HCT116 (cell line): Measurements from ENCODE around the gene HTR1A. TPM values are rescaled to one million over a fixed set of nuclear protein-coding genes. Genes with fewer than 3 reads are reported as not detected.

Experiments
- ATAC-seq: fragments of 200-7000 bp; cut with Tn5 transposase; 2 replicates; pipeline ENCODE4 v1.9.1; 2020; ENCODE audit warnings: mild to moderate bottlenecking, moderate library complexity
- BruUV-seq: library from RNA; stranded (reverse); fragments of 400-500 nt; replicated peaks from 2 replicates; lab custom pipeline; 2021; lab: Mats Ljungman, UMichigan
- CTCF ChIA-PET: fragments of 300-600 bp; sonication (Branson Sonifier 250); formaldehyde crosslinking; loops from one replicate; lab custom pipeline; 2021; ENCODE audit warnings: antibody characterized with exemption; lab: Charles Lee
- POLR2A ChIA-PET: fragments of 300-600, 350-600 bp; sonication (Branson Sonifier 250); formaldehyde crosslinking; loops from one replicate; lab custom pipeline; 2021; ENCODE audit warnings: antibody characterized with exemption; lab: Charles Lee
- RAD21 ChIA-PET, 2 experiments: fragments of 300-600 bp; sonication (Branson Sonifier 250); formaldehyde crosslinking; loops; one replicate each; lab custom pipeline; 2023; ENCODE audit warnings: low total read pairs in 2 of 2; ENCODE audit not compliant: uncharacterized antibody in 2 of 2, unreplicated experiment in 2 of 2, low non-redundant PET in 1 of 2; lab: Charles Lee
- DNase-seq: peaks from one replicate; pipeline ENCODE4 v3.0.0-alpha.2; 2010; ENCODE audit warnings: low read depth, low spot score
- H2AFZ ChIP-seq: fragments of 200-600 bp; shearing (Covaris generic), sonication (generic); 2 replicates; pipeline ENCODE4 v1.6.1; 2017; ENCODE audit warnings: low read depth, mixed run types, mixed read lengths, antibody characterized with exemption, low read length; ENCODE audit not compliant: poor library complexity, severe bottlenecking
- H3K27ac ChIP-seq: 2 replicates; pipeline ENCODE4 v1.5.1; 2012; ENCODE audit warnings: low read depth, low read length
- H3K27me3 ChIP-seq: fragments of 200-600 bp; sonication (generic); 2 replicates; pipeline ENCODE4 v1.6.1; 2016; ENCODE audit warnings: mixed run types, low read length, mixed read lengths; ENCODE audit not compliant: insufficient read depth
- H3K36me3 ChIP-seq, 2 experiments: fragments of 200-500 bp in 1 of 2; fragments of 200-600 bp in 1 of 2; sonication (Bioruptor generic) in 1 of 2; sonication (generic) in 1 of 2; 2 replicates each; pipeline versions ENCODE4 v1.5.1 to v1.6.1; 2014 to 2016; ENCODE audit warnings: low read length in 2 of 2, inconsistent platforms in 1 of 2, mixed read lengths in 1 of 2, mixed run types in 1 of 2; ENCODE audit not compliant: insufficient read depth in 2 of 2, control insufficient read depth in 1 of 2
- H3K4me1 ChIP-seq, 2 experiments: fragments of 200-600 bp in 1 of 2; sonication (generic) in 1 of 2; 2 replicates each; pipeline versions ENCODE4 v1.5.1 to v1.6.1; 2012 to 2017; ENCODE audit warnings: low read length in 2 of 2, inconsistent platforms in 1 of 2, mild to moderate bottlenecking in 1 of 2, mixed read lengths in 1 of 2, mixed run types in 1 of 2, moderate library complexity in 1 of 2; ENCODE audit not compliant: insufficient read depth in 2 of 2, control insufficient read depth in 1 of 2
- H3K4me2 ChIP-seq: fragments of 200-600 bp; sonication (generic); 2 replicates; pipeline ENCODE4 v1.6.1; 2017; ENCODE audit warnings: mixed run types, low read length, mixed read lengths
- H3K4me3 ChIP-seq, 2 experiments: fragments of 200-600 bp in 1 of 2; sonication (generic) in 1 of 2; replicated peaks in 1 of 2; 2 replicates each; pipeline ENCODE4 v1.5.1; 2011 to 2016; ENCODE audit warnings: low read length in 2 of 2, control low read depth in 1 of 2, low read depth in 1 of 2, mild to moderate bottlenecking in 1 of 2, mixed read lengths in 1 of 2, mixed run types in 1 of 2
- H3K79me2 ChIP-seq: fragments of 200-600 bp; sonication (generic); 2 replicates; pipeline ENCODE4 v1.6.1; 2017; ENCODE audit warnings: mild to moderate bottlenecking, mixed run types, low read length, moderate library complexity, mixed read lengths; ENCODE audit not compliant: insufficient read depth
- H3K9ac ChIP-seq: fragments of 200-600 bp; sonication (generic); 2 replicates; pipeline ENCODE4 v1.6.1; 2016; ENCODE audit warnings: low read length, mixed read lengths
- H3K9me2 ChIP-seq: fragments of 200-600 bp; sonication (generic), shearing (Covaris generic); 2 replicates; pipeline ENCODE4 v1.6.1; 2017; ENCODE audit warnings: mixed run types, mild to moderate bottlenecking, moderate library complexity; ENCODE audit not compliant: insufficient read depth
- H3K9me3 ChIP-seq, 2 experiments: fragments of 200-500 bp in 1 of 2; fragments of 200-600 bp in 1 of 2; sonication (Bioruptor generic) in 1 of 2; sonication (generic) in 1 of 2; 2 replicates each; pipeline ENCODE4 v1.6.1; 2014 to 2017; ENCODE audit warnings: low read length in 2 of 2, mixed read lengths in 2 of 2, inconsistent platforms in 1 of 2, low read depth in 1 of 2, mild to moderate bottlenecking in 1 of 2, mixed run types in 1 of 2, moderate library complexity in 1 of 2; ENCODE audit not compliant: control insufficient read depth in 1 of 2, insufficient read depth in 1 of 2
- H4K20me1 ChIP-seq: fragments of 200-600 bp; sonication (generic), shearing (Covaris generic); 2 replicates; pipeline ENCODE4 v1.6.1; 2017; ENCODE audit warnings: mixed run types, mild to moderate bottlenecking, moderate library complexity; ENCODE audit not compliant: insufficient read depth
- CBX3 ChIP-seq: IDR thresholded peaks from 2 replicates; pipeline ENCODE4 v1.6.1; 2012; ENCODE audit warnings: low read depth
- CEBPB ChIP-seq: IDR thresholded peaks from 2 replicates; pipeline ENCODE4 v1.6.1; 2012; ENCODE audit warnings: low read depth
- EGR1 ChIP-seq: IDR thresholded peaks from 2 replicates; pipeline ENCODE4 v1.6.1; 2012; ENCODE audit warnings: low read depth
- ELF1 ChIP-seq: IDR thresholded peaks from 2 replicates; pipeline ENCODE4 v1.6.1; 2012; ENCODE audit warnings: low read depth, borderline replicate concordance
- JUND ChIP-seq: IDR thresholded peaks from 2 replicates; pipeline ENCODE4 v1.6.1; 2012
- RAD21 ChIP-seq: IDR thresholded peaks from 2 replicates; pipeline ENCODE4 v1.6.1; 2012; ENCODE audit warnings: low read depth, mild to moderate bottlenecking
- SP1 ChIP-seq: IDR thresholded peaks from 2 replicates; pipeline ENCODE4 v1.6.1; 2012; ENCODE audit warnings: low read depth
- YY1 ChIP-seq: IDR thresholded peaks from 2 replicates; pipeline ENCODE4 v1.6.1; 2011; ENCODE audit warnings: low read length, low read depth, moderate library complexity, mild to moderate bottlenecking; ENCODE audit not compliant: insufficient replicate concordance; ENCODE audit errors: extremely low read depth
- ZFX ChIP-seq: fragments of 450-650 bp; IDR thresholded peaks from 2 replicates; pipeline ENCODE4 v1.6.1; 2017
- ZNF274 ChIP-seq: fragments of 200-500 bp; sonication (Bioruptor generic); IDR thresholded peaks from 2 replicates; pipeline ENCODE4 v1.6.1; 2014; ENCODE audit warnings: mild to moderate bottlenecking, low read depth, low read length, inconsistent platforms
- intact Hi-C: fragments of 100-400 bp; cut with micrococcal nuclease; formaldehyde crosslinking; loops from 2 replicates; pipeline ENCODE4 v1.10.0; 2022
- total RNA-seq: library from RNA; stranded (reverse); gene quantifications from one replicate; pipeline ENCODE4 v1.2.1, GENCODE V29; 2021; ENCODE audit not compliant: unreplicated experiment
- TF ChIP-seq, protein P1 (sequence below): IDR thresholded peaks from 2 replicates; pipeline ENCODE4 v1.6.1; 2011; ENCODE audit warnings: mild to moderate bottlenecking, low read length, moderate library complexity; ENCODE audit not compliant: insufficient replicate concordance; ENCODE audit errors: extremely low read depth
- TF ChIP-seq, protein P2 (sequence below): IDR thresholded peaks from 2 replicates; pipeline ENCODE4 v1.6.1; 2012

Gene HTR1A
- total RNA-seq, 1 experiment from 2014 or later, result not detected

- RAD21 ChIA-PET, result no interaction called here
- Histone ChIP-seq H4K20me1 (no peaks in the 10 kb centered on the region), H3K9ac (no peak overlapping the region), H2AFZ (no peak overlapping the region), H3K27me3 (no peaks in the 10 kb centered on the region), H3K27ac (no peak overlapping the region), H3K79me2 (no peaks in the 10 kb centered on the region), H3K9me3 (peaks cover 5 to 22% of the 10 kb centered on the region in 2 experiments; a peak in 2 of 4 replicates), H3K36me3 (no peaks in the 10 kb centered on the region), H3K4me1 (no peaks in the 10 kb centered on the region), H3K4me2 (no peak overlapping the region), H3K9me2 (no peaks in the 10 kb centered on the region), H3K4me3 (no peak overlapping the region)
- CTCF ChIA-PET, result no interaction called here
- no peak for ATAC-seq
- POLR2A ChIA-PET, result no interaction called here
- intact Hi-C loops, result no loop called here
- no peak for TF ChIP-seq EGR1
- TF ChIP-seq SP1, result no peak
- no peak for TF ChIP-seq RAD21
- no peak for TF ChIP-seq YY1
- no peak for TF ChIP-seq ELF1
- no TSS peak for BruUV-seq
- no peak for DNase-seq
Measured at GRCh38 chr5:63931836-63932235, 30.4 kb downstream of the HTR1A start.

- Histone ChIP-seq H2AFZ (no peak overlapping the region), H3K36me3 (no peaks in the 10 kb centered on the region), H3K9me3 (peaks cover 0 to 12% of the 10 kb centered on the region in 2 experiments; a peak in 2 of 4 replicates), H4K20me1 (no peaks in the 10 kb centered on the region), H3K4me2 (no peak overlapping the region), H3K27me3 (no peaks in the 10 kb centered on the region), H3K4me3 (no peak overlapping the region), H3K27ac (no peak overlapping the region), H3K9ac (no peak overlapping the region), H3K9me2 (no peaks in the 10 kb centered on the region), H3K79me2 (no peaks in the 10 kb centered on the region), H3K4me1 (no peaks in the 10 kb centered on the region)
- BruUV-seq, result no TSS peak
- ATAC-seq (no peak), DNase-seq (no peak)
- POLR2A ChIA-PET, result no interaction called here
- CTCF ChIA-PET, result no interaction called here
- intact Hi-C loops, result no loop called here
- RAD21 ChIA-PET, result no interaction called here
- TF ChIP-seq ZFX (no peak), JUND (no peak), ZNF274 (no peak), CBX3 (no peak), CEBPB (no peak)
- TF ChIP-seq, protein P1, sequence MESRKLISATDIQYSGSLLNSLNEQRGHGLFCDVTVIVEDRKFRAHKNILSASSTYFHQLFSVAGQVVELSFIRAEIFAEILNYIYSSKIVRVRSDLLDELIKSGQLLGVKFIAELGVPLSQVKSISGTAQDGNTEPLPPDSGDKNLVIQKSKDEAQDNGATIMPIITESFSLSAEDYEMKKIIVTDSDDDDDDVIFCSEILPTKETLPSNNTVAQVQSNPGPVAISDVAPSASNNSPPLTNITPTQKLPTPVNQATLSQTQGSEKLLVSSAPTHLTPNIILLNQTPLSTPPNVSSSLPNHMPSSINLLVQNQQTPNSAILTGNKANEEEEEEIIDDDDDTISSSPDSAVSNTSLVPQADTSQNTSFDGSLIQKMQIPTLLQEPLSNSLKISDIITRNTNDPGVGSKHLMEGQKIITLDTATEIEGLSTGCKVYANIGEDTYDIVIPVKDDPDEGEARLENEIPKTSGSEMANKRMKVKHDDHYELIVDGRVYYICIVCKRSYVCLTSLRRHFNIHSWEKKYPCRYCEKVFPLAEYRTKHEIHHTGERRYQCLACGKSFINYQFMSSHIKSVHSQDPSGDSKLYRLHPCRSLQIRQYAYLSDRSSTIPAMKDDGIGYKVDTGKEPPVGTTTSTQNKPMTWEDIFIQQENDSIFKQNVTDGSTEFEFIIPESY, result no peak
- TF ChIP-seq, protein P2, sequence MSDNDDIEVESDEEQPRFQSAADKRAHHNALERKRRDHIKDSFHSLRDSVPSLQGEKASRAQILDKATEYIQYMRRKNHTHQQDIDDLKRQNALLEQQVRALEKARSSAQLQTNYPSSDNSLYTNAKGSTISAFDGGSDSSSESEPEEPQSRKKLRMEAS, result no peak
Measured at GRCh38 chr5:63928451-63928850, 33.8 kb downstream of the HTR1A start.
